GM06990 (cell line): Measurements from ENCODE around the gene IL9.

Experiments used
- DNase-seq: peaks from one replicate; pipeline ENCODE4 v3.0.0-alpha.2; 2011; ENCODE audit not compliant: insufficient read length; ENCODE audit errors: extremely low read depth
- H3K27me3 ChIP-seq: replicated peaks from 2 replicates; pipeline ENCODE4 v1.6.0; 2011; ENCODE audit warnings: low read length; ENCODE audit not compliant: control insufficient read depth, insufficient read depth
- H3K36me3 ChIP-seq: 2 replicates; pipeline ENCODE4 v1.5.1; 2011; ENCODE audit warnings: low read length; ENCODE audit not compliant: control insufficient read depth, insufficient read depth
- H3K4me3 ChIP-seq: replicated peaks from 2 replicates; pipeline ENCODE4 v1.5.1; 2011; ENCODE audit warnings: low read depth, mild to moderate bottlenecking, control low read depth, low read length
- TF ChIP-seq, protein P1 (sequence below): IDR thresholded peaks from 2 replicates; pipeline ENCODE4 v1.5.1; 2011; ENCODE audit warnings: low read length, control low read depth, mild to moderate bottlenecking, inconsistent platforms; ENCODE audit not compliant: insufficient read depth, poor library complexity, severe bottlenecking

IL9 gene

DNA sequence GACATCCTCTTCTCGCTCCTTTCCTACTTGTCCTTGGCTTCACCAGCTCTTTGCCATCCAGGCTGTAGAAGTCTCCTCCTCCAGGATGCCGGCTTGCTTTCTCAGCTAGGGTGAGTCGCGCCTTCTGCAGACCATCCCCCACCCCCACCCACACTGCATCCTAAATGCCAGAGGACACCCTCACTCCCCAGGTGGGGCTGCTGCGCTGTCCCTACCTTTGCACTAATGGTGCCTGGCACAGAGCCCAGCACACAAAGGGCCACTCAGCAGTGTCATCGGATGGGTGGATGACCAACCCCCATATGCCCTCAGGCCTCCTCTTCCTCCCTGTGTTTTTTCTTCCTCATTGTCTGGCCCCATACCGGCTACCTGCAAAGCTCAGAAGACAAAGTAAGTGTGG, 14.8 kb downstream of the IL9 start:
- Histone ChIP-seq H3K4me3 (no peak overlapping the region), H3K36me3 (no peaks in the 10 kb centered on the region), H3K27me3 (peaks cover 1% of the 10 kb centered on the region)
- TF ChIP-seq, protein P1, sequence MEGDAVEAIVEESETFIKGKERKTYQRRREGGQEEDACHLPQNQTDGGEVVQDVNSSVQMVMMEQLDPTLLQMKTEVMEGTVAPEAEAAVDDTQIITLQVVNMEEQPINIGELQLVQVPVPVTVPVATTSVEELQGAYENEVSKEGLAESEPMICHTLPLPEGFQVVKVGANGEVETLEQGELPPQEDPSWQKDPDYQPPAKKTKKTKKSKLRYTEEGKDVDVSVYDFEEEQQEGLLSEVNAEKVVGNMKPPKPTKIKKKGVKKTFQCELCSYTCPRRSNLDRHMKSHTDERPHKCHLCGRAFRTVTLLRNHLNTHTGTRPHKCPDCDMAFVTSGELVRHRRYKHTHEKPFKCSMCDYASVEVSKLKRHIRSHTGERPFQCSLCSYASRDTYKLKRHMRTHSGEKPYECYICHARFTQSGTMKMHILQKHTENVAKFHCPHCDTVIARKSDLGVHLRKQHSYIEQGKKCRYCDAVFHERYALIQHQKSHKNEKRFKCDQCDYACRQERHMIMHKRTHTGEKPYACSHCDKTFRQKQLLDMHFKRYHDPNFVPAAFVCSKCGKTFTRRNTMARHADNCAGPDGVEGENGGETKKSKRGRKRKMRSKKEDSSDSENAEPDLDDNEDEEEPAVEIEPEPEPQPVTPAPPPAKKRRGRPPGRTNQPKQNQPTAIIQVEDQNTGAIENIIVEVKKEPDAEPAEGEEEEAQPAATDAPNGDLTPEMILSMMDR: no peak
- DNase-seq: no peak

DNA sequence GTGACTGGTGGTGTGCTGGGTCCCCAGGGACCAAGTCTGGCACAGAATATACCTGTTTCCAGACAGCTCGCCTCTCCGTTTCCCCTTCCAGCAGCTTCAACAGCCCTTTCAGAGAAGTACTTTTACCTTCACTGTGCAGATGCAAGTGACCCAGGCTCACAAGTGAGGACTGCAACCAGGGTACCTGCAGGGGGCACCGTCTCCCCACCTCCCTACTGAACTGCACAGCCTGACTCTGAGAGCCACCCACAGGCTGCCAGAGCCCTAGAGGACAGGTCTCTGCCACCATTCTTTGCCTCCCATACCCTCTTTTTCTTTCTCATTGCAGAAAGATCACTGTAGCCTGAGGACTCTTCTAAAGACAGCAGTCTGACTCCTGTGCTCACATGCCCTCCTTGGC, 15.4 kb downstream of the IL9 start:
- Histone ChIP-seq H3K27me3 (peaks cover 1% of the 10 kb centered on the region), H3K36me3 (no peaks in the 10 kb centered on the region), H3K4me3 (no peak overlapping the region)
- DNase-seq: no peak
- TF ChIP-seq, protein P1: peak; percentile 47

DNA sequence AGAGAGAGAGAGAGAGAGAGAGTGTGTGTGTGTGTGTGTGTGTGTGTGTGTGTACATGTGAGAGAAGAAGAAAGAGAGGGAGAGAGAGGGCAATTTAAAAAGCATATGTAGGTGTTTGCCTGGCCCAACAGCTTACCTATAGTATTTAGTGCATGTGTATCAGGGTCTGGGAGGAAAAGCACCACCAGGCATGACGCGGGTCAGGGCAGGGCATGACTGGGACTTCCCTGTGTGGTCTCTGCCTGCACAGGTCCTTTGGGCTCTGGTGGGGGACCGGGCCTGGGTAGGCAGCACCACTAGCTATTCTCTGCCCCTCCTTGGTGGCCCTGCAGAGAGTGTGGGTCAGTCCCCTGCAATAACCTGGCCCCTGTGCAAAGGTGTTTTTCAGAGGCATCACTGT, 16.1 kb downstream of the IL9 start:
- TF ChIP-seq, protein P1: no peak

DNA sequence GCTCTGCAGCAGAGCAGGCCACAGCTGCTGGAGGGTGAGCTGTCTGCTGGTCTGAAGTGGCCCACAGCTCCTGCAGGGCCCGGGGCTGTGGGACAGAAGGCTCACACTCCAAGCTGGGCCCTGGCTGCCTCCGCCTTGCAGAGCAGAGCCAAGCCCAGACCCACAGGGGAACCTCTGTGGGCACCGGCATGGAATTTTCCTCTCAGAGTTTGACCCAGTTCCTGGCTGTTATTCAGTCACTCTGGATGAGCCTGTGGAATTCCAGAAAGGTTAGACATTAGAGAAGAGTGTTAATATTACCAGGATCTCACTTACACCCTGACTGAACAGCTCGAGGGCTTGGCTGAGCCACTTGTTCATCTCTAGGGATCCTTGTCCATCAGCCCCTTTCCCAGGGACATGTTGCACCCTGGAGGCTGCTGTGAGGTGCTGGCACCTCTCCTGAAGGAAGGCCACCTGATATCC, 17.5 kb downstream of the IL9 start:
- Histone ChIP-seq H3K27me3 (peaks cover 1% of the 10 kb centered on the region), H3K36me3 (no peaks in the 10 kb centered on the region), H3K4me3 (no peak overlapping the region)
- no peak for DNase-seq
- TF ChIP-seq, protein P1: no peak

More for the DNA sequence above, 16.1 kb downstream of the IL9 start:
- Histone ChIP-seq H3K27me3 (peaks cover 1% of the 10 kb centered on the region), H3K4me3 (no peak overlapping the region), H3K36me3 (no peaks in the 10 kb centered on the region)
- DNase-seq: no peak

DNA sequence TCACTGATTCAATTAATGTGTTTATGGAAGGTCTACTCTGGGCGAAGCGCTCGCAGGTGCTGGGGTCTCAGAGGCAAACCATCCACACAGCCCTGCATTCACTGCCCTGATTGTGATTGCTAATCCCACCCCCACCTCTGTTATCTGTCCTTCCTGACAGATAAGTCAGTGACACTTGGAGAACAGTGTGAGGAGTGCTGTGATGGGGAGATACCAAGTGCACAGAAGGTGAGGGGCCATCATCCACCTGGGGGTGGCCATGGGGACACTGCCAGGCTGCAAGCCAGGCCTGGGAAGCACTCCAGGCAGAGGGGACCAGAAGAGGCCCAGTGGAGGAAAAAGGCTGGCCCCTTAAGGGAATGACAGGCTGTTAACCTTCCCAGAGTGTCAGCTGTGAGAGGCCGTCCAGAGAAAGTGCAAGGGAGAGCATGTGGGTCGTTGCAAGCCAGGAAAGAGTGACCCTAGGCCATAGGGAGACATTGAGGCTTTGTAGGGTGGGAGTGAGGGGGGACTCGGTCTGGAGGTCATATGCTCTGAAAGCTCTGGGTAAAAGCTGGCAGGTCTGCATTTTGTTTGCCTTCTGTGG, 18.0 kb downstream of the IL9 start:
- TF ChIP-seq, protein P1: no peak
- no peak for DNase-seq
- Histone ChIP-seq H3K36me3 (no peaks in the 10 kb centered on the region), H3K27me3 (peaks cover 1% of the 10 kb centered on the region), H3K4me3 (no peak overlapping the region)

DNA sequence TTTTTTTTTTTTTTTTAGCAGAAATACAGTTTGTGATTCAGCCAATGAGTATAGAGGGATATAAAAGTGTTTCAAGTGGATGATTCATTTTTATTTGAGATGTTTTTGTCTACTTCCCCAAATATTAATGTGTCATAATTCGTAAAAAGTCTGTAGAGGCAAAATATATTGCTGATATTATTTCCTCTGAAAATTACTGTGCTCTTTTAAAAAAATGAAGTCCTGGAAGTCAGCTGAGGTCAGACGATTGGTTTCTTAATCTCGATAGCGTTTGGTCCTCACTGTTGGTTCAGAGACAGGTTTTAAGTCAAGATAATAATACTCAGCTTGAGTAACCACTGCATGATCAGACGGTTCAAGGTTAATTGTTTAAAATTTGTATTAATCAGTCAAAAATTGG, 19.5 kb downstream of the IL9 start:
- Histone ChIP-seq H3K27me3 (peaks cover 1% of the 10 kb centered on the region; the same call in 1 of the 2 replicates), H3K4me3 (no peak overlapping the region), H3K36me3 (no peaks in the 10 kb centered on the region)
- DNase-seq: no peak
- TF ChIP-seq, protein P1: no peak
